ENCODE data around the gene BEST3.

The BEST3 gene
- 0 reads per million in 4 experiments for total RNA-seq

- DNase-seq, result no peak
Observed at GRCh38 chr12:69698769-69699540, at the start of gene BEST3. TSS of gene BEST3 (minus strand) at chr12:69699303. CDS start at chr12:69697798, 1,505 bp downstream.

DNA sequence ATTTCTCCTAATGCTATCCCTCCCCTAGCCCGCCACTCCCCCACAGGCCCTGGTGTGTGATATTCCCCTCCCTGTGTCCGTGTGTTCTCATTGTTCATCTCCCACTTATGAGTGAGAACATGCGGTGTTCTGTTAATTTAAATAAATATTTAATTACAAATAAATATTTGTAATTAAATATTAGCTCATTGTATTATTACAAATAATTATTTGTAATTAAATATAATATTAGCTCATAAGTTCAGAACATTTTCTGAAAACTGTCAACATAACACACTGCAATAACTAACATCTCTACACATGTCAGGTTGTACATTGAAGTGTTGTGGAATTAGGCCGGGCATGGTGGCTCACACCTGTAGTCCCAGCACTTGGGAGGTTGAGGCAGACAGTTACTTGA, 45.0 kb upstream of the BEST3 start:
- DNase-seq, result no peak

DNA sequence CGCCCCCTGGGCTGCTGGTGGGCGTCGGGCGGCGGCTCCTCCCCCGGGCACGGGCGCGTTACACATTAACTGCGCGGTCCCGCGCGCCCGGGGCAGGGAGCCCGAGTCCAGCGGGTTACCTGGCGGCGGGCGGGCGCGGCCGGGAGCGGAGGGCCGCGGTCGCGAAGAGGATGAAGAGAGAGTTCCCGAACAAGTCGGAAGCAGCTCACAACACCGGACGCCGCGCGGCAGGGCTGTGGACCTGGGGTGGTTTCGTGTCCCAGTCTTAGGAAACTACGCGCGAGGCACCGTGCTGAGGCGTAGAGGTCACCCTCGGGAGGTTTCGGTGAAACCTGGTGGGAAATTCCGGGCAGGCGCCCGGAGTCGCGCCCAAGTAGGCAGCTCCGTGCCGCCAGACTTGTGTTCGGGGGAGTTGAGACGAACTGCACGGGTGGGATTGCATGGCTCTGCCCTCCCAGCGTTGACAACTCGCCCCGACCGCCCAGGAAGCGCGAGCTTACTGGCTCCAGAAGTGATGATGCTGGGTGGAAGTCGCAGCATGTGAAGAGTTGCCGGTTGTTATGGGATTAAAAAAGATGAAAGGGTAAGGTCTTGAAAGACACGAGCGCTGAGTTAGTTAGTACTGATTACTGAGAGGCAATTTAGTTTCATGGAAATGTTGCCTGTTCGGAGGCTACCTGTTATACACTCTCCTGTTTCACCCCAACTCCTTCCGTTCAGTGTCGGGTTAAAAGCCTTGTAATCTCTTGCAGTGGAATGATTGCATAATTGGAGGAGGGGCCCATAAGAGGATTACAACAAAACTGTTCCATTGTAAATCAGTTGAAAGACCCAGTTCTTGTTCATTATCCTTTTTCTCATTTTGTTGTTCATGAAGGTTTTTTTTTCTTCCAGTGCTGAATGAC, 40.4 kb upstream of the BEST3 start:
- peak; percentile 70 for DNase-seq

GRCh38 chr12:69738351-69739286, 39.5 kb upstream of the BEST3 start, which contains the start of gene RAB3IP:
TSS of gene RAB3IP (plus strand) at chr12:69738860. CDS start at chr12:69755409, 16,549 bp downstream.
- peak; percentile 91 for DNase-seq

DNA sequence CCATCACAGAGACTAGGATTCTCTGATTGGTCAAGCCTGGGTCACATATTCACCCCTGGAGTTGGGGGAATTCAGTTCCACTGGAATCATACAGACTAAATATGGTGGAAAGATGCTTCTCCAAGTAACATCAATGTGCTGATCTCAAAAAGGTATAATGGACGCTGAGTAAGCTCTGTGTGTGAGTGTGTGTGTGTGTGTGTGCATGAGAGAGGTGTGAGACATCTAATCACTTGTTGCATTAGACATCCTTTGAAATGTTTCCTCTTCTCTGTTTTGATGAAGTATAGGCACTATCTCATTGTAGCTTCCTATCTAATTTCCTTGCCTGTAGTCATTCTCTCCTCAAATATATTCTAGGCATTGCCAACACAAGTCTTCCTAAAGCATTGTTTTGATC, 34.5 kb upstream of the BEST3 start:
- no peak for DNase-seq

DNA sequence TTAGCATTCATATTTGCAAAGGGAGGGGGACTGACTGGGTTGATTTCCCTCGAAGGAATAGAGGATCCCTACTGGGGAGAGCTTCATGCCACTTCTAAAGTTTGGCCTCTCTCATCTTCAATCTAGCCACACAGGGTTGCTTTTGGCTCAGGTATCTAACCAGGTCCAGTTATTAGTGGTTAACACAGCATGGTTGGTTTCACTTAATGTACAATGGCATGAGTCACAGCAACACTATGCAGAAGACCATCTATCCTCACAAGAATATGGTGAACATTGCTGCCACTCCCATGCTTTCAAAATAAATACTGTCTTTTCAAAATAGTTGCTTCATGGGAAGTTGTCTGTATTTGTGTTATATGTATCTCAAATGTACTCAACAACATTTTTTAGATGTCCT, 33.0 kb upstream of the BEST3 start:
- no peak for DNase-seq

DNA sequence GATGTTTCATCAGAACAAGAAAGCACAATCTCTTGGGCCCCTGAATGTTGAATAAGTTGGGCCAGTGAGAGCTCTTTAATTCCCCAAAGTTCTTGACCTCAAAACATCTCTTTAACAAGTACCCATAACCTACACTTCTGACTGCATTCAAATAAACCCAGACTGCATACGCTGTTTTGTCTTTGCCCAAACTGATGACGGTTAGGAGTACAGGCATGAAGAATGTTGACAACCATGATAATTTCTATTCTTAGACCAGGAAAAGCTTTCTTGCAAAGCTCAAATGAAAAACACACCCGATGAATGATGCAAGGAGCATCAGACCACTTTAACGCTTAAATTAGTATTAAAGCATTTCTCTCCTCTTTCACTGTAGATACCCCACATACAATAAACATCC, 27.8 kb upstream of the BEST3 start:
- no peak for DNase-seq

DNA sequence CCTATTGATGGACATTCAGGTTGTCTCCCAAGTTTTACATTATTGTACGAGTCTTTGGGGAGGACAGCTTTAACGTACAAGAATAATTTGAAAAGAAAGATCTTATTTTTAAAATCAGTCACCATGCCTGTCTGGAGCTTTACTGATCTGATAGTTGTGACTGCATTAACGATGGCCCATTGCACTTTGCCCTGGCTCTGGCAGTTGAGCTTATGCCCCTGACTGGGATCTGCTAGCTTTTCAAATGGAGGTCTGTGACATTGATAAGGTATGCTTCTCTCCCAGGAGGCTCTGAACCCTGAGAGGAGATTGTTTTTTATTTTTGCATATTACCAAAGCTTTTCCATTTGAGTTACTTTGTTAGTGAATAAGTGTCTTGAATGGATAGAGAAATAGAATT, 21.6 kb upstream of the BEST3 start:
- DNase-seq, result no peak

DNA sequence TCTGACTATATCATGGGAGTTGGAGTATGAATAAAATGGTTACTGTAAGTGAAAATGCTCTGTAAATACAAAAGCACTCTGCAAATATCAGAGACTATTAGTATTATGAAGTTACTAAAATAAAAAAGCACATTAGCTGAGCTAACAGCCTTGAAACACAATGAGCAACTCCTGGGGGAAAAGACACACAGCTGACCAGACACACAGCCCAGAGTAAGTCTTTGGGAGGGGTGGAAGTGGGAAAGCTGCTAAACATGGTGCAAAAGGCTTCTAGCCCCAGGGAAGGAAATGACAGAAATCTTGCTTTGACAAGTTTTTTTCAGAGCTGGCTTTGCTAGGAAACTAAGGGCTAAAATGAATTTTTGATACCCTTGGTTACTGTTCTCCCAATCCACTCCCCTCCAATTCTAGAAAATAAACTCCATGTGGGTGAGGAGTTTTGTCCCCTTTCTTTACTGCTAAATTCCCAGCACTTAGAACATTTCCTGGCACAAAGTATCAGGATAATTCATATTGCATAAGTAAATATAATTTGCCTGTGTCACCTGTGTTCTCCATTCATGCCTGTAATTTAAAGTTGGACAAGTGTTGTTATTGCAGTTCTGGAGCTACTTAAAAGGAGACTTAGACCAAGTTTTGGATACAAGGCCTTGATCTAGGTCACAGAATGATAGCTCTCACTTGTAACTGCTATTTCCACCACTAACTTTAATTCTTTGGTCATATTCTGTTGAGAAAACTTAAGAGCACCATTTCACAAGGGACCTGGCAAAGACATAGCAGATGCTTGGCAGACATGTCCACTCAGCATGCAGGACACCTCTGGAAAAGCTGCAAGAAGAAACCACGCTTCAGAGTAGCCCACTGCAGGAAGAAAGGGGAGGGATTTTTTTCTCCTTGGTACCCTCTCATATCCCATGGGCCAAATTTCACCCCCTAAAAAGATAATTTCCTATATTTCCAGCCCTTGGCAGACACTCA, 20.5 kb upstream of the BEST3 start:
- no peak for DNase-seq

DNA sequence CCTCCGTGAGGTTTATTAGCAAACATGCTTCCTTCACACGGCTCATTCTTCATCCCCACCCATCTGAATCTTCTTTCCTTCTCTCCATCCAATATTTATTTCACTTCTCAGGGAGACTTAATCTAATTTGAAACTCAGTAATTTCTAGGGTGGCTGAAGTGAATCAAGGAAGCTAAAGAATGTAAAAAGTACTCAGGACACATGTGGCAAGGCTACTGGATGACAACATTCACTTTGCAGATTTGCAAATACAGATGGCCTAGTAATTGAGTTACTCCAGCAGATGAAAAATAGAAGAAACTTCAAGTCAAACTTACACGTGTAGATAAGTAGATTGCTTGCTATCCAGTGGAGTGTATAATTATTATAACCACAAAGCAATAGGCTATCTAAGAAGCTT, 15.4 kb upstream of the BEST3 start:
- DNase-seq, result no peak

GRCh38 chr12:69712826-69713225, 13.7 kb upstream of the BEST3 start:
- DNase-seq, result no peak

DNA sequence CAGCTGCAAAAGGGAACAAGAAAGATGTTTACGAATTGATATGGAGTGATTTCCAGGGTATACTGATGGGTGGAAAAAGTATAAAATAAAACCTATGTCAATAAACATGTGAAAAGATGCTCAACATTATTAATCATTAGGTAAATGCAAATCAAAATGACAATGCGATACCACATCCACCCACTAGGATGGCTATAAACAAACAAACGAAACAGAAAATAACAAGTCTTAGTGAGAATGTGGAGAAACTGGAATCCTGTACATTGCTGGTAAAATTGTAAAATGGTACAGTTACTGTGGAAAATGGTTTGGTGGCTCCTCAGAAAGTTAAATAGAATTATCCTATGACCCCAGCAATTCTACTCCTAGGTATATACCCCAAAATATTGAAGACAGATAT, 9.5 kb upstream of the BEST3 start:
- no peak for DNase-seq

DNA sequence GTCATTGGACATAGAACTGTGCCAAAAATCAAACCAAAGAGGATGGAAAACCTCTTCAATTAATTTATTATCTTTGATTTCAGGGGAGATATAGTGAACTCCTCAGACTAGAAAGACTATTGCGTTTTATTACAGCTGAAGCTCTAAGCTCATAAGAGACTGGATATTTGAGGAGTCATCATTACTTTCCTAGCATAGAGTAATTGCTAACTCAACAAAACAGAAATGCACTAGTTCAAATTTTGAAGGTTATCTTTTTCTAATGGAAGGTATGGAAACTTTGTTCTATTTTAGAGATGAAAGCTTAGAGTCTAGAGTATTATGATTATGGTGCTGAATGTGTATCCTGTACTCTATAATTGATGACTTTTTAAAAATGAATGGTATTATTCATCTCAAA, 5.3 kb upstream of the BEST3 start:
- DNase-seq, result no peak

DNA sequence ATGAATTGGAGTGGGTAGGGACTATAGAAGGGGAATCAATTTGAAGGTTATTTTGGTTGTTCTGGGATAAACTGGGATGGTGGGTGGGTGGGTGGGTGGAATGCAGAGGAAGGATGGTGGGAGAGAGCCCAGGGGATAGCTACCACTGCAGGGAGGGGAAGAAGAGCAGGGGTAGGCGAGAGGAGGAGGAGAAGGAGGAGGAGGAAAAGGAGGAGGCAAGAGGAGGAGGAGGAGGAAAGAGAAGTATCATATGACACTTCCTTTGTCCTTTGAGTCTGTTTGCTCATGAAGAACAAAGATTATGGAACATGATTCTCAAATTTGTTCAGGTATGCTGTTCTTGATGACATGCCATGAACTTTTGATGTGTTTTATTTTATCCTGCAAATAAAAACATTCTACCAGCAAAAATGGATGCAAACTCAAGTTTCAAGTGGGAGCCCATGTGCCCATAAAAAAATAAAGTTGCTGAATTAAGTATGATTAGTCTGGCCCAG, 4.1 kb upstream of the BEST3 start:
- DNase-seq, result no peak

DNA sequence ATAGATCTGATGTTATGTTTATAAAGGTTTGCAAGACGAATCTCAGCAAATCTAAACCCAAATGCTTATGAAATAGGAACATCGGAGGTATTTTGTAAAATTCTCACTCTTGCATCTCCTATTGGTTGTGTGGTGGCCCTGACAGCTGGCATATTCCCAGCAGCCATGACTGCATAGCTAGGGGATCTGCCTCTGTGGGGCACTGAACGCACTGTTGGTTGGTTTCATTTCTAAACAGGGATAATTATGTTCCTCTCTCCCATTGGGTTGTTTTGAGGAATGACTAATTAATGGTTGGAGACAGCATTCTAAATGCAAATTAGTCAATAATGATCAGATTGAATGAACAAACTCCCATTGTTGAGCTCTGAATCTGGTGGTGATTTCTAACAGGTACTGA, 2.7 kb upstream of the BEST3 start:
- no peak for DNase-seq

DNA sequence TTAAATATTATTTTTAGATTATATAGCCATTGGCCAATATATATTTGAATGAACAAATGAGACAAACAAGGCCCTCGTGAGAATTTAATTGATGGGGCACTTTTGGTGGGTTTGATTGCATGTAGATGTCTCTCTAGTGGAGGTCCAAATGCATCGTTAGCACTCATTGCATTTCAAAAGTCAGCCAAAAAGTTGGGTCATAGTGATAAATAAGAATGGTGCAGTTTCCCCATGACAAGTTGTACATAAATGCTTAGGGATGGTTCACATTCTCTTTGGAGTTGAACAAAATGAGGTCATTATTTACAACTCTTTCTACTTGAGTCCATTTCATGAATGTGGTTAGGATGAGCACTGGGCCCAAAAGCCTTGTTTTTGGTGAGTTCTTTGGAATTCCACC, 1.0 kb downstream of the BEST3 start:
- no peak for DNase-seq

GRCh38 chr12:69694123-69694522, 5.0 kb downstream of the BEST3 start:
- no peak for DNase-seq

GRCh38 chr12:69689638-69690037, 9.5 kb downstream of the BEST3 start:
- no peak for DNase-seq

- no peak for DNase-seq
Observed at GRCh38 chr12:69688471-69689427, 10.4 kb downstream of the BEST3 start.

GRCh38 chr12:69688021-69688420, 11.1 kb downstream of the BEST3 start:
- DNase-seq, result no peak

Measured in effector CD8-positive, alpha-beta T cell (primary cell).